Measurements from ENCODE around the gene RPTOR.
A peak's percentile ranks its signal among the peaks of the same experiment; 100 is the strongest.

The RPTOR gene

DNA sequence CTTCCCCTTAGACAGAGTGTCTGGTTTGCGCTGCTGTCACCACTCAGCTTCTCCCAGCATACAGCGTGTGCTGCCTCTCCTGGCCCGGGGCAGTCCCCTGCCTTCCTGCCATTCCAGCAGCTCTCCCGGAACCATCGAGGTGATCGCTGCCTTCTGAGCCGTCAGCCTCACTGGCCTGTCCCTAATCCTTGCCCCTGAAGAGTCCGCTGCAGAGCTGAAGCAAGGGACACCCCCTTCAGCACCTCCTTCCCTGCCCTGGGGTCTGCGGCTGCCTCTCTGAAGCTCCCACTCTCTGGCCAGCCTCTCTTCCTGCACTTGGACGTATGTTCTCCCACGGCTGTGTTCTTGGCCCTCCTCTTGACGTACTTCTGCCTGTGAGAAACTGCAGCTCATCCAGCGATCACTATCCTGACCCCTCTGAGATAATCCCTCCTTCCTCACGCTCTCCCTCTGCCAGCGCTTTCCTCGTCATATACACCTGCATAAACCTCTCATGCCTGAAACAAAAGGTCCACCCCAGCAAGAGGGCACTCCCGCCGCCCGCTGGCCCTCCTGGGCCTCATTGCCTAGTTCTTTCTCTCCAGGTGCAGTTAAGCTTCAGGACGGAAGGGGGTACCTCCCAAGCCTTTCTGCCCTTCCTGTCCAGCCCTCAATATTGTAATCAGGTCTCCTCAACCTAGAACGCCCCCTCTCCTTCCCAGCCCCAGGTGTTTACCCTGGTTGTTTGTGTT, 226.4 kb downstream of the RPTOR start:
- DNase-seq = no peak

DNA sequence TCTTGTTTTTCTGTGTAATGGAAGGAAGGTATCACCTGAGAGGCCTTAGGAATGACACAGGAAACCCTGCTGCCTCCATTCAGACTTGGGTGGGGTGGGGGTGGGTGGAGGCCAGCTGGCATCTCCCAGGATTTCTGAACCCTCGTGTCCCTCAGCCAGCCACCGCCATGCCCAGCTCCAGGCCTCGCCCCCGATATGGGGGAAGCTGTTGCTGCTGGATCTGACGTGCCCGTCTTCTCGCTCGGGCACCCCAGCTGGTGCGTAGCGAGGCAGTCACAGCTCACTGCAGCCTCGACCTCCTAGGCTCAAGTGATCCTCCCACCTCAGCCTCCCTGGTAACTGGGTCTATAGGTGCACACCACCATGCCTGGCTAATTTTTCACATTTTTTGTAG, 227.0 kb downstream of the RPTOR start:
- DNase-seq = no peak

DNA sequence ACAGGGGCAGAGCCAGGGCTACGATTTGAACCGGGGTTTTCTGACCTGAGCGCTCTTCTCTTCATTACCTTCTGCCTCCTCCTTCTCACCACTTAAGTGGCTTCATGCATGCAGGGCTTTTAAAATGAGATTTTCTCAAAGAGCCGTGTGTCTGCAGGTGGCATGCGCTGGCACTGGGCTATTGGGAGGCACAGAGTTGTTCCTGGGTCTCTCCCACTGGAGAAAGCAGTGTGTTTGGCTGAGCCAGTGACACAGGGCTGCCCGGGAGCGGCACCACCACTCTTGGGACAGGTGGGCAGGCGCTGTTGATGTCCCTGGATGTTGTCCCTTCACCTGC, 228.2 kb downstream of the RPTOR start:
- DNase-seq = no peak

DNA sequence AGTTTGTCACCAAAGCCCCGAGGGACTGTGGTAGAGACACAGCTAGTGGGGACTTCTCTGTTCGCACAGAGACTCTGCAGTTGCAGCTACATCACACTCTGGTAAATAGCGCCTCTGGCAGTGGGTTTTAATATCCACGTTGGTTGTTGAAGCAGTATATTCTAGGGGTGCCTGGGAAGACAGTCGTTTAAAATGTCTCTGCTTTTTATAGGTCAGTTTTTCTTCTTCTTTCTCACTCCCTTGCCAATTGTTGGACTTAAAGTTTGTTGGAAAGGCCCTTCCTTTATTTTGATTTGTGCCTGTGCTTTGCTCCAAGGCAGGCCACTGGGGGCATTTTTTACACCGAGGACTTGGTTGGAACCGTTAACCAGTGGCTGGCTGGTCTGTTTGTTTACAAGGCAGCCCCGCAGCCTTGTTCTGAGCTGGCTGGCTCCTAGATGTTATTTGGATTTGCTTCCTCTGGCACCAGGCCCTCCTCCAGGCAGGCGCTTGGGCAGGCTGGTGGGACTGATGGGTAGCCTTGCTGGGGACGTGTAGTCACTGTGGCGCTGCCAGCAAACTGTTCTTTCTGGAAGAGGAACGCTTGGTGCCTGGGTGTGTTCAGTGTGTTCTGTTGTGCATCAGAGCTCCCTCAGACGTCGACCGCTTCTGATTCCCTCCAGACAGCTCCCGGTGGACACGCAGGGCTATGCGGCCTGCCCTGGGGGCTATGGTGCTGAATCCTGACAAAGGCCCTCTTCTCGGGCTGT, 228.8 kb downstream of the RPTOR start:
- DNase-seq = peak; percentile 75

DNA sequence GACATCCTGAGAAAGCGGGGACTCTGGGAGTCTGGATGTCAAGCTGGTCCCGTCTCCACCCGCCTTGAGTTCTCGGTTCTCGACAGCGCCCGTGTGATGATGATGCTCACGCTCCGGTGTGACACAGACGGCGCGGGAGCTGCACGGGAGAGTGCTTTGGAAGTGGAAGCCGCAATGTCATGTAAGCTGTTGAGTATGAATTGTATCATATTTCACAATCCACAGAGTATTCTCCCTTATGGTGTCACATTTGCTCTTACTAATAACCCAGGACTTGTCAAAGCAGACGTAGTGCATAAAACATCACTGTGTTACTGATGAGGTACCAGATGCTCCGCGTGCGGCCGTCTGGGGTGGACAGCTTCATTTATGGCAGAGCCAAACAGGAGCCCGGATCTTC, 229.5 kb downstream of the RPTOR start:
- peak; percentile 64 for DNase-seq

DNA sequence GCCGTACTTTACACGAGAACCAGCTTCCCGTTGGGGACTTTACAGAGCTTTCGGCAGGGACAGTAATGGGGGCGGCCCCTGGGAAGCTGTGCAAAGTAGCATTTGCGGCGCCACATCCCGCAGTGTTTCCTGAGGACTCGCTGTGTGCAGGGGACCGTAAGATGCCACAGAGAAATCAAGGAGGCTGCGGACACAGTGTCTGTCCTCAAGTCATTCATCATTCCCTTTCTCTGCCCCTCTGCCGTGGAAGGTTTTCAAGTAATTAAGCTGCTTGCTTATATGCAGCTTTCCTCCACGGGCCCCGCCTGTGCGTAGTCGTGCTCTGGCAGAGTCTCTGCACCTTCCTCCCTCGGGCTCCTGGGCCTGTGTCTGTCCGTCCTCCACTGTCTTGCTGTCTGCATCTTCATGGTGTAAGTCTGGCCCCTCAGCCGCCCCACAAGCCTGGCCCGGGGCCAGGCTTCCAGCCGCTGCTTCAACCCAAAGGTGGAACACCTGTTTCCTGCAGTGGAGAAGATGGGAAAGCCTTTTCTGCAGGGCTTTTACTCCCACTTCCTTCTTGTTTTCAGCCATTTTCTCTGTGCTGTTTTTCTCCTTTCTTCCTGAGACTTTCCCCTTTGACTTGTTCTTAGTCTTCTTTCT, 230.1 kb downstream of the RPTOR start:
- DNase-seq = no peak

DNA sequence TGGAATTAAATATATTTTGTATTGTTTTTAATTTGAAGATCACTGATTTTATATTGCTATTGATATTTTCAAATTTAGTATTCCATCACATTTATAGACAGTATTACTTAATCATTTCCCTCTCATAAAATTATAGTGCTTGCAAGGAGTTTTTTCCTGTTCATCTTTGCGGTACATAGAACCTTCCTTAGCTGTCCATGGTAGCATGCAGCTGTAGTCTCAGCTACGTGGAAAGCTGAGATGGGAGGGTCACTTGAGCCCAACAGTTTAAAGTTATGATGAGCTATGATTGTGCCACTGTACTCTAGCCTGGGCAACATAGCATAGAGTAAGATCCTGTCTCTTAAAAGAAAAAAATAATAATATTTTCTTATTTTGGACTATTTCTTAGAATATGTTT, 231.2 kb downstream of the RPTOR start:
- no peak for DNase-seq

DNA sequence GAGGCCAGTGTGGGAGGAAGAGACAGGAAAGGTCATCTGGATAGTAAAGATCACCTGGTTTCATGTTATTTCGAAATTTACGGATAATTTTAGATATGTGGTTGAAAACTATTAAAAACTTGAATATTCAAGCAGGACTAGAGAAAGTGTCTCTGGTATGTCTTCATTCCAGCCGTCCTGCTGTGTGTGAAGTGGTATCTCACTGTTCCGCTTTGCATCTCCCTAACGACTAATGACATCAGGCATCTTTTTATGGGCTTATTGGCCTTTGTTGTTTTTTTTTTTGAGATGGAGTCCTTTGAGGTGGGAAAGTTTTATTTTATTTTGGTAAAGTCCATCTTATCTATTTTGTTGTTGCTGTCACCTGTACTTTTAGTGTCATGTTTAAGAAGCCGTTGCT, 232.6 kb downstream of the RPTOR start:
- no peak for DNase-seq

DNA sequence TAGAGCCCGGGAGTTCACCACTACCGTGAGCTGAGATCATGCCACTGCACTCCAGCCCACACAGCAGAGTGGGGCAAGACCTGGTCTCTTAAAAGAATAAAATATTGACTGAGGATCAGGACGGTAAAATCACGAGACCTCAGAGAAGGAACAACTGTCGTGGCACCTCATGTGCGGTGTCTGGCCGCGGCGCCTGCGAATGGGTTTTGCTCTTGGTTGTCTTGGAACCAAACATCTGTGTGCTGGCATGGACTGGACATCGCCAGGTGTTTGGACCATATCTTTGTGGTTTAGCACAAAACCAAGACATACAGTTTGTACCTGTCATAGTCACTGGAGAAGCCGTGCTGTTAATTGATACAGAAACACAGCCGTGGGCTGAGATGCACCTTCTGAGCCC, 234.1 kb downstream of the RPTOR start:
- no peak for DNase-seq

DNA sequence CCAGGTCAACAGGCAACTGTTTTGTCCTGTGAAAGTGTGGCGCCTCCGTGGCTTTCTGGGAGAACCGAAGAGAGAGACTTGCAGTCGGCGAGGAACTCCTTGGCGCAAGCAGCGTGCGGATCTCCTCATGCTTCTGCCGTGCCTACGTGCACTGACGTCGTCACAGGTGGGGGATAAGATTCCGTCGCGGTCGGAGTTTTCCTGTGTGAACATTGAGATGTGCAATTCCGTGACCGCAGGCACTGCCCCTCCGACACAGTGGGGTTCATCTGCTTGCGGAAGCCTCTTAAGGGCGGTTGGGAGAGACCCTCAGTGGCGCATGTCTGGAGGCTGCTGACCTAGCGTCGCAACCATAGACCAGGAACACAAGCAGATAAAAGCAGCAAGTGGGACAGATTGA, 234.7 kb downstream of the RPTOR start:
- no peak for DNase-seq

DNA sequence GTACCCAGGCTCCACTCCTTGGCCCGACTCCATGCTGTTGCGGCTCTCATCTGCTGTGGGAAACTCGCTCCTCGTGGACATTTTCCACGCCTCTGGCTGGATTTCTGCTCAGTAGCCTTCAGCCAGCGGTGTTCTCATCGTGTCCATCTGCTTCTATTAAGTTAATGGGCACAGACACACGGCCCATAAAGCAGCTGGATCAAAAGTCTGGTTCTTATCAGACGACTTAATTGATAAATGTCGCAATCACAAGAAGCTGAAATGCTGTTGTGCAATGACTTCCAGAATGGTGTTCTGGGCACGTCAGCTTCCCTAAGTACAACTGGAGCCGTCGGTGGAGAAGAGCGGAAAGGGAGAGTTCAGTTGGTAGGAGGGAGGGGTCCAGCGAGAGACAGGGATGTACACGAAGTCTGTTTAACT, 235.3 kb downstream of the RPTOR start:
- DNase-seq = no peak

DNA sequence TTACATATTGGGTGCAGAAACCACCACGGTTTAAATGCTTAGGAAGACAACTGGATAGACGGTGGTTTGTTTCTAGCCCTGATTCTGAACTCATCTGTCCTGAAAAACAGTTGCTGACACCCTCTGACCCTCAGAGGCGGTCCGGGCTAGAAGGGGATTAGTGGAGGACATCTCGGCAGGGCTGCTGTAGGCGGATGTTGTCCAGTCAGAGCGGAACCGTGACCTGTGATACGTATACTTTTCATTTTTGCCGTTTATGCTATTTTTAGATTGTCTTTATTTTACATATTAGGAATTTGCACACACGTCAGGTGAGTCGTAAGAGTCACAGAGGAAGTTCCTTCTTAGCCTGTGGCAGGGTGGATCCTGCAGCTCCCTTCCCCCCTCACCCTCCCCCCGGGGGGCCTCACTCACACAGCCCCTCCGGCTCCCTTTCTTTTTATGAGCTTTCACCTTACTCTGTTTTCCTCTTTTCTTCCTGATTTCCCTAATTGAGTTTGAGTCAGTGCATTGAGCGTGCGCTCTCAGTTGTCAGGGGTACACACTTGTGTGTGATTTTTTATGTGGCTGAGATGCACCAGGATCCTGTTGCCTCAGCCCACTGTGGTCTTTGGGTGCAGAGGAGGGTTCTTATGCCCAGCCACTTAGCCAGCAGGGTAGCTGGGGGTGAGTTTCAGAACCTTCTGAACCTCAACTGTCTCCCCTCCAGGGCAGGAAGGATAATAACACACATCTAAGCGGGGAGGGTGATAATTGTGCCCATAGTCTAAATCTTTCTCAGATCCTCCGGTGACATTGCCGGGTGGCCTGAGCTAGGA, 236.0 kb downstream of the RPTOR start:
- DNase-seq = no peak

DNA sequence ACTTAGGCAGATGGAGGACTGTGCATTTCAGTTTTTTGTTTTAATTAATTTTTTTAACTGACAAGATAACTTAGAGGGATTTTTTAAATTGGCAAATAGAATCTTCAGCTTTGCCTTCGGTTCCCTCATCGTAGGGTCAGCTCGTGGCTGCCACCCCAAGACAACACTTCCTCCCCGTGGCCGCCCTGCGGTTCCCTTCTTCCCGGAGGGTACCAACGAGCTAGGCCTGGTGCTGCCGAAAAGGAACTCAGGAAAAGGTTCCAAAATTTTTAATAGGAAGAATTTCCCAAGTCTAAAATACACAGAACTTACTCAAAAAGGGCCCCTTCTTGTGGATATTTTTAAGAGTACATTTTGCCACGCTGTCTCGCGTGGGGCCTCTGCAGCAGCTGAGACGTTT, 236.6 kb downstream of the RPTOR start:
- DNase-seq = no peak

DNA sequence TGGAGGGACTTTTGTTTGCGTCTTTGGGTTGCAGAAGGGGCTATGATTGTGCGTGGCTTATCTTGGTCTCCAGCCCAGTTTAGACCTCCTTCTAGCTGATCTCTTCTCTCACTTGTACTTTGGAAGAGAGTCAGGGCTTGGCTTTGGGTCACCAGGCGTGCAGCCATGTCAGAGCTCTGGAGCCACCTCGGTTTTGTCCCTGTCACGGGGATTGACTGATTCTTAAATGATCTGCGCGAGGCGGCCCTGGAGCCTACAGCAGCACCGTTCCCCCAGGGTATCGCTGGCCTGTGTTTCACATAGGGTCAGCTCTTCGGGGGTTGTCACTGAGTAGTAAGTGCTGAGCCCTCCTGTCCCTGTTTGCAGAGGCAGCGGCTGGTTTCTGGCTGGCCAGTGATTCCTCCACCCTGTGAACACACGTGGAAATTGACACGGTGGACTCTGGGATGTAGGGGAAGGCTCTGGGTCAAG, 237.2 kb downstream of the RPTOR start:
- no peak for DNase-seq

DNA sequence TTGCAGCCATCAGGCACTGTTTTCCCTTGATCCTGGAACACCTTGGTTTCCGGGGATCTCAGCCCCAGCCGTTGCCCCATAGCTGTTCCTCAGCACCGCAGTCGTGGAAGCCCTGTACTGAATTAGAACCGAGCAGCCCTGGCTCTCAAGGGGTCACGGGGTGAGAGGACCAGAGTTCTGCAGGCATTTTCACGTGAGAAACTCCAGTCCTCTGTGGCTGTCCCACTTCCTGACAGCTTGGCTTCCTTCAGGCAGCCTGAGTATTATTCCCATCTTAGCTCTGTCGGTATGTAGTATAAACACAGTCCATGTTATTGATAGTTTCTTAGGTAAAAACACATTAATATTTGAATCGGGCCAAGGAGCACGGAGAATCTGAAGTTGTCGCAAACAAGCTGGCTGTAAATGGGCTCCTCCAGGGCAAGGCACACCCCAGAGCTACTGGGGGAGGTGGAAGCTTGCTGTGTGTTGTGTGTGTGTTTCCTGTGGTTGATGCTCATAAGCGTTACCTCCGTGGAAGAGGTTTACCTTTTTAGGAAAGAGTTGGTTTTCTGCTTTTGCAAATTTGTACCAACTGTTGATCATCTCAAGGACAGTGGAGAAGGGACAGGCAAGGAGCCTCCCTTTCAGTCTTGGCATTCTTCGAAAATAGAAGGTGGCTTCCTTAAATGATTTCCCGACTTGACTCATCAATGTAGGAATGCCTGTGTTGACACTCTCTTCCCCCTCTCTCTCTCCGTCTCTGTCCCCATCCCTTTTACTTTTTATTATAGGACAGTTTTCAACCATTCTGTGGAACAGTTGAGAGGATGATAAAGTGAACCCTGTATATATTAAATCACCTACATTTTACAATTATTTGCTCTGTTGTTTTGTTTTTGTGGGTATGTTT, 238.1 kb downstream of the RPTOR start:
- DNase-seq = no peak

DNA sequence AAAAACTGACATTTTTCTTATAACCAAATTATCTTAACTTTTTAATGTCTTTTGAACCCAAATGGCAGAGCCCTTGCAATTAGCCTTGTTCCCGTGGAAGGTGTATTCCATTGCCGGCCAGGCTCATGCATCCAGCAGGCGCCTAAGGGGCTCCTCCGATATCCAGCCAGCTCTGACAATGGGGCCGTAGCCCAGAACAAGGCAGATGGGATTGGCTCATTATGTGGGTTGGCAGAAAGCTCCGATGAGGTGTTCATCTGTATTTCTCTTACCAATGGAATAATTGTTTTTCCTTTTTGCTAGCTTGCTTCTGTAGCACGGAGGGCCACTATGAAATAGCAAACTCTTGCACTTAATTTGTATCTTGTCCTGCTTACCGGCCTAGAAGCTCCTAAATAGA, 238.8 kb downstream of the RPTOR start:
- peak; percentile 57 for DNase-seq

DNA sequence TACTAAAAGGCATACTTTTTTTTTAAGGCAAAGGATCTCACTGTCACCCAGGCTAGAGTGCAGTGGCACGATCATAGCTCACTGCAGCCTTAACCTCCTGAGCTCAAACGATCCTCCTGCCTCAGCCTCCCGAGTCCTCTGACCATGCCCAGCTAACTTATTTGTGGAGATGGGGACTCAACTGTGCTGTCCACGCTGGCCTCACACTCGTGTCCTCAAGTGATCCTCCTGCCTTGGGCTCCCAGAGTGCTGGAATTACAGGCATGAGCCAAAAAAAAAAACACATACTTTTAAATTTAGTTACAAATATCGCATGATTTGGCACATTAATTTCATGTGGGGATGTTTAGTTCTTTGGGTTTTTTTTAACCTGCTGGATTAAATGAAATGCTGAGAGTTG, 239.3 kb downstream of the RPTOR start:
- no peak for DNase-seq

DNA sequence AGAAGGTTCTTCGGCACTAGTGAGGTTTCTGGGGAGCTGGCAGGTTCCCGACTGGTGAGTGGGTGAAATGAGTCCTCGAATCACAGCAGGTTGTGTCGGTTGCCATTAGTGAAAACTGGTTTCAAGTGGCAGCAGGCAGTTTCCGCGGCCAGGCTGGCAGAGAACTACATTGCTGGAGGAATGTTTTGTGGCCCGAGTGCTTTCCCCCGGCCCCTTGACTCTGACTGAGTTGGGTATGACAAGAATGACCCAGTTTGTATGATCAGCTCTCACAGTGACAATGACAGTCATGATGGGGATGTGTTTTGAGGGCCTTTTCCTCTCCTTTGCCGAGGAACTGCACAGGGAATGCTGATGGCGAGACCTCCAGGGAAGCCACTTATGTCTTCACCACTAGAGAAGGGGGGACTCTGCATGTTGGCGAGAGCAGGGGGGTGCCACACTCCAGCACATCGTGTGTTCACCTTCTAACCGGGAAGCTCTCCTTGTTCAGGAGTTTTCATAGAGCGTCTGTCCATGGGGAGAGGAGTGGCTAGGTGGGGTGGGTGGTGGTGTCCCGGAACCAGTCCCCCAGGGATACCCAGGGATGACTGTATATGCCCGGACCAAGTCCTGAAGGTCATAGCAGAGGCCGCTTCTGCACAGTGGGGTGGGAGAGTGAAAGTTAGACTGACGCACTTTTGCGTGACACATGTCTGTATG, 241.0 kb downstream of the RPTOR start:
- no peak for DNase-seq

DNA sequence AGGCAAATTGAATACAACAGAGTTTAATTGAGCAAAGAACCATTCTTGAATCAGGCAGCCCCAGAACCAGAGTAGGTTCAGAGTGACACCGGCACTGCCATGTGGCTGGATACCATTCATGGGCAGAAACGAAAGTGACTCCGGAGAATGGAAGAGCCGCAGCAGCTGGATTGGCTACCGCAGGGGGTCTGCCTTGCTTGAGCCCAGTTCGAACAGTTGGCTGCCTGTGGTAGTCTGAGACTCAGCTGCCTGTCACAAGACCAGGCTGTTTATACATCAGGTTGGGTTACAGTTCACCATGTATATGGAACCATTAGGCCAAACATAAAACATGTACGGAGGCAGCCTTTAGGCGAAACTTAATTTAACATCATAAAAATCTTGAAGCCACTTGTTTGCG, 241.8 kb downstream of the RPTOR start:
- no peak for DNase-seq

DNA sequence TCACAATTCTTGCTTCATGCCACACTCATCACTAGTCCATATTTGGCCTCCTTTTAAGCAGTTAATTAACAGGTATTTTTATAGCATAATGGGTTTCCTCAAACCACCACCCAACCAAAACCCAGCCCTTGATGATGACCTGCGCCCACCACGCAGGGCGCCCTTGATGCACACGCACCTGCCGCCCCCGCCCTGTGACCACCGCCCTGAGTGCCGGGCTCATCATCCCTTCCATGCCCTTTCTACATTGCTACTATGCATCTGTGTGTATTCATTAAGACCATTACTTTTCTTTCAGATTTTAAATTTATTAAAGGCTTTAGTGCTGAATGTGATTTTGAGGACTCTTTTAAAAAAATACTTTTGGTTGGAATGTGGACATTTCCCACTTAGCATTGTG, 242.2 kb downstream of the RPTOR start:
- no peak for DNase-seq

DNA sequence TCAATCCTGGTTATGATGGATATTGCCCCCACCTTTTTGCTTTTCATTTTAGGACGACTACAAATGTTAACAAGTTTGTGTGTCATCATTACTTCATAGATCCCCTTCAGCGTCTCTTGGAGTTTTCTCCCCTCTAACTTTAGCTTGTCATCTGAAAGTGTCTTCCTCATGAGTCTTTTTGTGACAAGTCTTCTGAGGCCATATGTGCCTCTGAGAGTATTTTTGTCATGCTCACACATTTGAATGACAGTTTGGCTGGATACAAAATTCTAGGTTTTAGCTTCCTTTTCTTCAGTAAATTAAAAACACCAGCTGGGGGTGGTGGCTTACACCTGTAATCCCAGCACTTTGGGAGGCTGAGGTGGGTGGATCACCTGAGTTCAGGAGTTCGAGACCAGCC, 243.2 kb downstream of the RPTOR start:
- DNase-seq = no peak

Measured in NCI-H1694 (cell line).